Activated CD8-positive, alpha-beta T cell treated with anti-CD3 and anti-CD28 coated beads for 36 hours (primary cell): ENCODE data around the gene USP47. TPM values are rescaled to one million over a fixed set of nuclear protein-coding genes. Genes with fewer than 3 reads are reported as not detected.

Source experiments
- ATAC-seq: fragments of 200-7000 bp; cut with Tn5 transposase; one replicate; pipeline ENCODE4 v1.10.0; 2021; ENCODE audit warnings: mild to moderate bottlenecking, moderate library complexity
- CTCF ChIA-PET: fragments of 350-600 bp; sonication (Branson Sonifier 250); formaldehyde crosslinking; loops from one replicate; lab custom pipeline; 2021; ENCODE audit warnings: antibody characterized with exemption; lab: Charles Lee
- POLR2A ChIA-PET: fragments of 350-600 bp; sonication (Branson Sonifier 250); formaldehyde crosslinking; loops from one replicate; lab custom pipeline; 2021; ENCODE audit warnings: antibody characterized with exemption; lab: Charles Lee
- DNase-seq: peaks from one replicate; pipeline ENCODE4 v3.0.0-alpha.2; 2020
- H3K27ac Mint-ChIP-seq: one replicate; pipeline ENCODE4 v1.8.0; 2021; ENCODE audit warnings: mild to moderate bottlenecking, mixed read lengths
- H3K27me3 Mint-ChIP-seq: one replicate; pipeline ENCODE4 v1.8.0; 2021; ENCODE audit warnings: mixed read lengths
- H3K36me3 Mint-ChIP-seq: one replicate; pipeline ENCODE4 v1.8.0; 2021; ENCODE audit warnings: low read depth, mixed read lengths
- H3K4me1 Mint-ChIP-seq: one replicate; pipeline ENCODE4 v1.8.0; 2021; ENCODE audit warnings: low read depth, mixed read lengths
- H3K4me3 Mint-ChIP-seq: one replicate; pipeline ENCODE4 v1.8.0; 2021; ENCODE audit warnings: mild to moderate bottlenecking, moderate library complexity, mixed read lengths
- H3K9me3 Mint-ChIP-seq: one replicate; pipeline ENCODE4 v1.8.0; 2021; ENCODE audit warnings: mixed read lengths
- CTCF ChIP-seq: fragments of 200-600 bp; IDR thresholded peaks from one replicate; pipeline ENCODE4 v1.8.0; 2022; ENCODE audit warnings: antibody characterized with exemption, mild to moderate bottlenecking
- intact Hi-C: fragments of 100-400 bp; cut with micrococcal nuclease; formaldehyde crosslinking; loops from one replicate; pipeline ENCODE4 v1.10.0; 2022
- total RNA-seq, 2 experiments: library from RNA; stranded (reverse); gene quantifications; one replicate each; pipeline ENCODE4 v1.2.3, GENCODE V29; 2021

The USP47 gene
- total RNA-seq, 2 experiments from 2014 or later = 37.8 to 39.7 TPM

GRCh38 chr11:11965656-11966353 lies 124.0 kb downstream of the USP47 start:
- H3K36me3 Mint-ChIP-seq = no peaks in the 10 kb centered on the region
- no peaks in the 10 kb centered on the region for H3K9me3 Mint-ChIP-seq
- no peak overlapping the region for H3K4me3 Mint-ChIP-seq
- ATAC-seq = no peak
- no peak for TF ChIP-seq CTCF
- H3K27ac Mint-ChIP-seq = no peak overlapping the region
- intact Hi-C loops = loop anchor here (10.0 kb wide), 1 partner anchor 171 kb away; no protein-coding TSS in a partner anchor
- no peak for DNase-seq
- ChIA-PET CTCF (interaction anchor here (0.7 to 2.2 kb wide), 9 partner anchors 9 to 256 kb away, joined by 3 to 22 read pairs (median 4); no protein-coding TSS in a partner anchor), POLR2A (interaction anchor here (1.9 kb wide), 1 partner anchor 11 kb away, joined by 6 read pairs; no protein-coding TSS in a partner anchor)
- no peaks in the 10 kb centered on the region for H3K27me3 Mint-ChIP-seq
- peaks cover 10% of the 10 kb centered on the region for H3K4me1 Mint-ChIP-seq

GRCh38 chr11:11966354-11966741 lies 124.6 kb downstream of the USP47 start:
- Mint-ChIP-seq H3K9me3 (no peaks in the 10 kb centered on the region), H3K27me3 (no peaks in the 10 kb centered on the region), H3K4me1 (peaks cover 5% of the 10 kb centered on the region), H3K36me3 (no peaks in the 10 kb centered on the region), H3K27ac (no peak overlapping the region), H3K4me3 (no peak overlapping the region)
- ChIA-PET CTCF (interaction anchor here (0.6 to 2.2 kb wide), 18 partner anchors 8 to 315 kb away, joined by 3 to 22 read pairs (median 4); no protein-coding TSS in a partner anchor), POLR2A (interaction anchor here (1.9 kb wide), 1 partner anchor 11 kb away, joined by 6 read pairs; no protein-coding TSS in a partner anchor)
- DNase-seq = no peak
- intact Hi-C loops = loop anchor here (10.0 kb wide), 1 partner anchor 172 kb away; no protein-coding TSS in a partner anchor
- ATAC-seq = no peak
- no peak for TF ChIP-seq CTCF

- TF ChIP-seq CTCF = peak; percentile 81
- H3K27ac Mint-ChIP-seq = no peak overlapping the region
- no peaks in the 10 kb centered on the region for H3K36me3 Mint-ChIP-seq
- no peaks in the 10 kb centered on the region for H3K9me3 Mint-ChIP-seq
- no peak overlapping the region for H3K4me3 Mint-ChIP-seq
- peaks cover 4% of the 10 kb centered on the region for H3K4me1 Mint-ChIP-seq
- POLR2A ChIA-PET = interaction anchor here (1.9 kb wide), 1 partner anchor 10 kb away, joined by 6 read pairs; no protein-coding TSS in a partner anchor
- DNase-seq (peak; percentile 87), ATAC-seq (peak; percentile 98)
- intact Hi-C loops = loop anchor here (10.0 kb wide), 1 partner anchor 172 kb away; no protein-coding TSS in a partner anchor
- CTCF ChIA-PET = interaction anchor here (0.6 to 2.2 kb wide), 34 partner anchors 9 to 396 kb away, joined by 3 to 22 read pairs (median 4); no protein-coding TSS in a partner anchor
- no peaks in the 10 kb centered on the region for H3K27me3 Mint-ChIP-seq
Measured at GRCh38 chr11:11966826-11967668, 125.3 kb downstream of the USP47 start.

GRCh38 chr11:11967669-11968510 lies 126.1 kb downstream of the USP47 start:
- CTCF ChIA-PET = interaction anchor here (0.7 to 2.1 kb wide), 22 partner anchors 12 to 395 kb away, joined by 3 to 21 read pairs (median 4); no protein-coding TSS in a partner anchor
- no peaks in the 10 kb centered on the region for H3K9me3 Mint-ChIP-seq
- POLR2A ChIA-PET = interaction anchor here (1.9 kb wide), 1 partner anchor 9 kb away, joined by 6 read pairs; no protein-coding TSS in a partner anchor
- no peak for DNase-seq
- no peak overlapping the region for H3K4me3 Mint-ChIP-seq
- no peak for TF ChIP-seq CTCF
- H3K4me1 Mint-ChIP-seq = peaks cover 3% of the 10 kb centered on the region
- no peak overlapping the region for H3K27ac Mint-ChIP-seq
- H3K36me3 Mint-ChIP-seq = no peaks in the 10 kb centered on the region
- ATAC-seq = no peak
- no peaks in the 10 kb centered on the region for H3K27me3 Mint-ChIP-seq
- intact Hi-C loops = loop anchor here (10.0 kb wide), 1 partner anchor 173 kb away; no protein-coding TSS in a partner anchor
